SIG-M5 treated with dmso at 0.1 percent for 504 hours (cell line): ENCODE data around the gene VNN1.
"Not testable (repeated sequence)": the region's sequence is repeated elsewhere in the genome, so short reads cannot be mapped to it uniquely, and the experiment has no call there.

Experiments used
- DNase-seq: peaks from one replicate; lab custom pipeline; 2025; ENCODE audit not compliant: unreplicated experiment; lab: John Stamatoyannopoulos, UW

VNN1 gene

DNA sequence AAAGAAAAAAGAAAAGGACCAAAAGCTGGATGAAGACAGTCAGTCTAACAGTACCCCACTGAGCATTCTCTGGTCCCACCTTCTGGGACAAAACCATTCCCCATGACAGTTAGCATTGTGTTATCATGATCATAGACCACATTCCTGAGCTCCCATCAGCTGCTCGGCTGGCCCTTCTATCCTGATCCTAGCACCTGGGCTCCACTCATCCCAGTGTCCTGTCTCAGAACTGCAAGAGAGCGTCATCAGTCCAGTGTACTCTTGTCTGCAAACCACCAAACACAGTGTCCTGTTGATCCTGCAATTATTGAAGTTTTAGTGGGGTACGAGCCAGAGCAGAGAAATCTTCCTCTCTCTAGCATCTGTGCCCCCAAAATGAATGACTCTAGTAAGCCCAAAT is 38.9 kb downstream of the VNN1 start:
- DNase-seq: no peak

DNA sequence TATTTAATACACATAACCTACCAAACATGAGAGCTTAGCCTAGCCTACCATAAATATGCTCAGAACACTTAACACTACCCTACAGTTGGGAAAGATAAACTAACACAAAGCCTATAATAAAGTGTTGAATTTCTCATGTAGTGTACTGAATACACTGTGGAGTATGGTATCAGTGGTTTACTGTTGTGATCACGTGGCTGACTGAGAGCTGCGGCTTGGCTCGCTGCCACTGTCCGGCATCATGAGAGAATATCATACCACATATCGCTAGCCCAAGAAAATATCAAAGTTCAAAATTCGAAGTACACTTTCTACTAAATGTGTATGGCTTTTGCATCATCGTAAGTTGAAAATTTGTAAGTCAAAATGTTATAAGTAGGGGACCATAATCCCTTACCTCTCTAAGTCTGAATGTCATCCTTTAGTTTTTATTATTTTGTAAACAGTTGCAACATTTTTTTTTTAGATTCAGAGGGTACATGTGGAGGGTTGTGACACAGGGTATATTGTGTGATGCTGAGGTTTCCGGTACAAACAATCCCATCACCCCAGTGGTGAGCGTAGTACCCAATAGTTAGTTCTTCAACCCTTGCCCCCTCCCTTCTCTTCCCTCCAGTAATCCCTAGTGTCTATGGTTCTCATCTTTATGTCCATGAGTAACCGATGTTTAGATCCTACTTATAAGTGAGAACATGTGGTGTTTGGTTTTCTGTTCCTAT is 40.3 kb downstream of the VNN1 start:
- no peak for DNase-seq

DNA sequence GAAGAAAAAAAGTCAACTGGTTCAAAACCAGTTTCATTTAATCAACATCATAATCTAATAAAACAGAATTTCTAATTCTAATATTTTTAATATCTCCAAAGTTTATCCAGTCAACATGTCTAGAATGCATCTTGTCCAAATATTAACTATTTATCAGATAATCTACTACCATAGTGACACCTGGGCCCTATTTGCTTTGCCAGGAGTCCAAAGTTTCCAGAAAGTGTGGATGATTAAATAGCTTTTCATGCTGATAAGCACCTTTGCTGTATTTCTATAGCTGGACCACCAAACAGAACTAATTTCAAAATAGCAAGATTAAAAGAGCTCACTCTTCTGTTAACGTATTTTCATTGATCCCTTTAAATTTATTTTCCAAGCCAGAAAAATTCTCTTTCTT is 42.6 kb downstream of the VNN1 start:
- DNase-seq: no peak

DNA sequence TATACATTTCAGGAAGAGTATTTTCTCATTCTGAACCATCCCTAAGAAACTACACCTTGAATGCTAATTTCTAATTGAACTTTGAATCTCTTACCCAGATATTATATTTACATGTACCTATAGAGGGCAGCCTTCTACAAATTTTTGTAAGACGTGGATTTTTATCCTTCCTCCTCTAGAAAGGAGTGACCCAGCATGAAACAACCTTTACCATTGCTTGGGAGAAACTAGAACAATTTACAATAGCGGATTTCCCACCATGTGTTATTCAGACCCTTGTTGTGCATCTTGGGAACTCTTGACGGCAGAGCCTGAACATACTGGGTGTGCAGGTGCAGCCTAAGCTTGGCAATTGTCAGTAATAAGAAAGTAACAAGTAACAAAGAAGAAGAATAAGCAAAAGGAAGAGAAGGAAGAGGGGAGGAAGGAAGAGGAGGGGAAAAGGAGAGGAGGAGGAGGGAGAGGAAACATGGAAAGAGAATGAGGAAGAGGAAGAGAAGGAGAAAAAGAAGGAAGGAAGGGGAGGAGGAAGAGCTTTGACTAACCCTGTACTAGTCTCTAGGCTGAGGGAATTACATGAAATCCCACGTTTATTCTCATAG is 44.1 kb downstream of the VNN1 start:
- peak; percentile 50 for DNase-seq

DNA sequence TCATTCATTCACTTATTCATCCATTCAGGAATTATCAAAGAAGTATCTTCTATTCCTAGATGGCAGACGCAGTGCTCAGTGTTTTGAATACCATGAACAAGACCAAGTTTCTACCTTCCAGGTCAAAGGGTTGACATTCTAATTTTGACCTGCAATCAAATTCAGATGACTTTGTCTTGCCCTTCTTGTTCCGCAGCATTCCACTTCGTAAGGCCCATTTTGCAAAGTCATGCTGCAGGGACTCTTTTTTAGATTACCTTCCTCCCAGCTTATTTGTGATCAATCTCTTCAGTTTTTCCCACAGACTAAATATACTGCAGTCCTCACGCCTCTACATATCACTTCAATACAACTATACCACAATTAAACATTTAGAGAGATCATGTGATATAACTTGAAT is 47.7 kb downstream of the VNN1 start:
- no peak for DNase-seq

DNA sequence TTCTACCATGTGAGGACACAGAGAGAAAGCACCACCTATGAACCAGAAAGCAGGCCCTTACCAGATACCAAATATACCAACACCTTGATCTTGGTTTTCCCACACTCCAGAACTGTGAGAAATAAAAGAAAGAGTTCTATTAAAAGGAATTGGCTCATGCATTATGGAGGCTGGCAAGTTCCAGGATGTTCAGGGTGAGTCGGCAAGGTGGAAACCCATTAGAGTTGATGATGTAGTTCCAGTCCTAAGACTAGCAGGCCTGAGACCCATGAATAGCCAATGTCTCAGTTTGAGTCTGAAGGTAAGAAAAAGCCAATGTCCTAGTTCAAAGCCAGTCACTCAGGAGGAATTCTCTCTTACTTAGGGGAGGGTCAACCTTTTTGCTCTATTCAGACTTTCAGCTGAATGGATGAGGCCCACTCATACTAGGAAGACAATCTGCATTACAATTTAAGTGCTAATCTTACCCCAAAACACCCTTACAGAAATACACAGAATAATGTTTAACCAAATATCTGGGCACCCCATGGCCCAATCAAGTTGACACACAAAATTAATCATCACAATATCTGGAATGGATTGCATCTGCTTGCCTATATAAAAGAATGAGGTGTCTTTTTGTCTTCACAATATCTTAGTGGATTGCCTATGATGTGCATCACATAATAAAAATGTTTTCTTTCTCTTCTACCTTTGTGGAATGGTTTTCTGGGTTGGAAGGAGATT is 49.4 kb downstream of the VNN1 start:
- no peak for DNase-seq

DNA sequence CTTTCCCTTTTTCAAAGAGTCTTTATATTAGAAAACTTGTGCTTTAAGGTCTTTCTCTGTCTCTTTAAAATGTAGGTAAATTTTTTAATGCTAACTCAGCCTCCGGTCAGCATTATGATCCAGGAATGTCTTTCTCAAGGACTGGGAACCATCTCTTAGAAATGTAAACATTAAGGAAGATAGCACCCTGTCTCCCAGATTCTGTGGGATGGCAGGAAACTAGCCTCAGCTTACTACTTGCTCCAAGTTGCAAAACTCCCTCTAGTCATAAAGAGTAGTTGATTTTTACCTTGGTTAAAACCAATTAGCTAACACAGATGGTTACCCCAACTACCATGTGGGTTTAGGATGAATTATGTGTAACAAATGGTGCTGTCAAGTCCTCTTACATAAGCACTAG is 50.2 kb downstream of the VNN1 start:
- no peak for DNase-seq

DNA sequence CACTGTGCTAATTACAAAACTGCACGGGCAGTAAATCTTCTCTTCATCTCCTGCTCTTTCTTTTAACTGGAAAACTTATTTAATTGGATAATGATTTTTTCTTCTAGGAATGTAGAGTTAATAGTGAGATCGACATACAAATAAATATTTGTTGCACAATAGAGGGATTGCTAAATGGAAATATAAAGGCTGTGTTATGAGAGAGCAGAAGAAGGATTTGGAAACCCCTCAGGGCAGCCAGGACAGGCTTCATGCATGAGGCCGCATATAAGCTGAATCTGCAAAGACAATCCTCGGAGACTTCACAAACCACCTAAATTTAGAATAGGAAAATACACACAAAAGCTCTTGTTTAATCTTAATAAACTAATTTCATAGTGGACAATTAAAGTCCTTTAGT is 51.9 kb downstream of the VNN1 start:
- no peak for DNase-seq

DNA sequence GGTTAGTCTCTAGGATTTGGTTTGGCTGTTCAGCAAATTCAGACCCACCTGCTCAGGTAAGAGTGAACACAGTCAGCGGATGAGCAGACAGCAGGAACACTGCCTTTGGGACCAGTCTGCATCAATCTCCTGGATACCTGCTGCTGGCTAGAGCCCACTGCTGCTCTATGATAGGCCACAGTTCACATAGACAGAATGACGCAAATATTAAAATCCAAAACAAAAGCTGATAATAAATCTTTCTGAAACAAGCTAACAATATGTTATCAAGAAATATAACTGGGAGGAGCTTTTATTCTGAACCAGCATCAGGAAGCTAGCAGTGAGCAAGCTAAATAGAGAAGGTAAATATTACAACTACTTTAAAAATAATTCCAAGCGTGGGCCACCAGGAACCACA is 54.8 kb downstream of the VNN1 start, which contains the start of gene TAAR1:
TSS of gene TAAR1 (minus strand) at position 101 of the 400 bp plus-strand sequence. CDS start 13,179 bp downstream, outside the sequence.
- DNase-seq: no peak

DNA sequence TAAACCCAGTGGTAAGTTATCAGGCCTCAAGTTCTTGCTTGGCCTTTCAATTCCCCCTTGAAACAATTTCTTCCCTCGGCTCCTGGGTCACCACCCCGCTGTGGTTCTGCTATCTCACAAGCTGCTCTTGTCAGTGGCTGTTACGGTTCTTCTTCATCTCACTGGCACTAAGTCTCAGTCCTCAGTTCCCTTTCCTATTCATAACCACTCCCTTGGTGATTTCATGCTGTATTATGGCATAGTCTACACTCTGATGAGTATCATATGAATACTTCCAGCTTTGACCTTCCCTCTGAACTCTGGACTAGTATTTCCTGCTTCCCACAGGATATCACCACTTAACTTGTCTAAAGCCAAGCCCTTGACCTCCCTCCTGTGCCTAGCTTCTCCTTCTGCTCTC is 62.8 kb downstream of the VNN1 start:
- no peak for DNase-seq

DNA sequence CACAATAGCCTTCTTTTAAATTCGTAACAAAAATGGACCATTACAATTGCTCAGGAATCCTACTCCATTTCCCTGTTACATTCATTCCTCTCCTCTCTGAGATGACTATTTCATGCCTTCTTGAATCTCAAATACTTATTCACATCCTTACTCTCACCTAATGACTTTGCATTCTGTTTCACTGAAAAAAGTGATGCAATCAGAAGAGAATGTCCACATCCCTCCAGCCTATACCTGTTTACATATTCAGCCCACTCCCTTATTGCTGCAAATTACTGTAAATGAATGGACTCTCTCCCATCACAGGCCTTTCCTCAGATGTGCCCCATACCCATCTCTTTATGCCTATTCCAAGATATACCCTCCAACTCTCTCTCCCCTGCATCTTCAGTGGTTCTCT is 63.4 kb downstream of the VNN1 start:
- no peak for DNase-seq

DNA sequence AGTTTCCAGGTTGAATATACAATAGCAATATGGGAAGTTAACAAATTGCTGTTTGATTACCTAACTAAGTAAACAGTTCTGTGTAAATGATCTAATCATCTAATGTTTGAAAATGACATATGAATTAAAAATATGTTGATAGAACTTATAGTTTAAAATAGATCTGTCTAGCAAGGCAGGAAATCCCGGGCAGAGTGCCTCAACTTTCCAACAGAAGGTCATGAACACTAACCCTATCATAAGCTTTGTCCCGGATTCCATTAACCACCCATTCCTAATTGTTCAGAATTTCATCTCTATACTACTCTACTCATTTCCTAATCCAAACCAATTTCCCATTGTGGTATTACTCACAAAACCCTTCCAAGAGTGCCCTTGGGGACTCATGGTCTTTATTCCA is 65.0 kb downstream of the VNN1 start:
- no peak for DNase-seq

DNA sequence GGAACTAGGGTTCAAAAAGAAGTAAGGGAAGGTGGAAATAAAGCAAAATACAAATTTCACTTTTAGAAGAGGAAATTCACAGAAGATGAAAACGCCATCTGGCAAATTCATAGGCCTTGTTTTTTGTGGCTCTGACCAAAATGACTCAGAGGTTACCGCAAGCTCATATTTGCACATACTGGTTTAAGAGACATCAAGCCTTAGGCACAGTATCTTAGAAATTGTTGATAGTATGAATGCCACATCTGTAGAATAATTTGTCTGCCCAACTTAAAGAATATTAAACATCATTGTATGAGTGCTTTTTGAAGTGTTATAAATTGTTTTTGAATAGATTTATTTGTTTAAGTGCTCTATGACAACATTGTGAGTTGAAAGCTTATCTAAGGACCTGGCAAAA is 65.5 kb downstream of the VNN1 start:
- no peak for DNase-seq

DNA sequence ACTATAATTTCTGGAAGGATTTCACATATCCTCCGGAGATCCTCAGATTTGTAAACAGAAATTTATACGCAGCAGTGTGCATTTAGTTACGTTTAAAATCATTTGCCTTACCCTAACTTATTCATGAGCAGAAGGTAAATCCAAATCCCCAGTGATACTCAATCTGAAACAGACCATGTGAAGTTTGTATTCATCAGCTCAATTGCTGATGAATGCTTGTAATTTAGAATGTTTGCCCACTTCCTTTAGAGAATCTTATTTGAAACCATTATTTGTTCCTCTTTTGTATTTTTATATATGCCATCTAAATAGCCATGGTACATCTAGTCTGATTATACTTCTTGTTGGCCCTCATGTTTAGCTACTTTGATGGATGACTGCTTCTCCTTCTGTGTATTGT is 70.3 kb downstream of the VNN1 start:
- DNase-seq: no peak

DNA sequence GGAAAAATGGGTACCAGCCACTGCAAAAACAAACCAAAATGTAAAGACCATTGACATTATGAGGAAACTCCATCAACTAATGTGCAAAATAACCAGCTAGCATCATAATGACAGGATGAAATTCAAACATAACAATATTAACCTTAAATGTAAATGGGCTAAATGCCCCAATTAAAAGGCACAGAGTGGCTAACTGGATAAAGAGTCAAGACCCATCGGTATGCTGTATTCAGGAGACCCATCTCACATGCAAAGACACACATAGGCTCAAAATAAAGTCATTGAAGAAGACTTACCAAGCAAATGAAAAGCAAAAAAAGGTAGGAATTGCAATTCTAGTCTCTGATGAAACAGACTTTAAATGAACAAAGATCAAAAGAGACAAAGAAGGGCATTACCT is 76.7 kb downstream of the VNN1 start:
- not testable (repeated sequence) for DNase-seq

DNA sequence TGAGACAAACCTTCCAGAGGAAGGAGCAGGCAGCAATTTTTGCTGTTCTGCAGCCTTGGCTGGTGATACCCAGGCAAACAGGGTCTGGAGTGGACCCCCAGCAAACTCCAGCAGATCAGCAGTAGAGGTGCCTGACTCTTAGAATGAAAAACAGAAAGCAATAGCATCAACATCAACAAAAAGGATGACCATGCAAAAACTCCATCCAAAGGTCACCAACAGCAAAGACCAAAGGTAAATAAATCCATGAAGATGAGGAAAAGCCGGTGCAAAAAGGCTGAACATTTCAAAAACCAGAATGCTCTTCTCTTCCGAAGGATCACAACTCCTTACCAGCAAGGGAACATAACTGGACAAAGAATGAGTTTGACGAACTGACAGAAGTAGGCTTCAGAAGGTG is 77.9 kb downstream of the VNN1 start:
- DNase-seq: not testable (repeated sequence)

DNA sequence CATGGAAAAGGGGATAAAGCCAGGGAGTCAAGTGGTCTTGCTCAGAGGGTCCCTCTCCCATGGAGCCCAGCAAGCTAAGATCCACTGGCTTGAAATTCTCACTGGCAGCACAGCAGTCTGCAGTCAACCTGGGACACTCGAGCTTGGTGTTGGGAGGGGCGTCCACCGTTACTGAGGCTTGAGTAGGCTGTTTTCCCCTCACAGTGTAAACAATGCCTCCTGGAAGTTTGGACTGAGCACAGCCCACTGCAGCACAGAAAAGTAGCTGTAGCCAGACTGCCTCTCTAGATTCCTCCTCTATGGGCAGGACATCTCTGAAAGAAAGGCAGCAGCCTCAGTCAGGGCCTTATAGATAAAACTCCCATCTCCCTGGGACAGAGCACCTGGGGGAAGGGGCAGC is 78.6 kb downstream of the VNN1 start:
- DNase-seq: not testable (repeated sequence)

DNA sequence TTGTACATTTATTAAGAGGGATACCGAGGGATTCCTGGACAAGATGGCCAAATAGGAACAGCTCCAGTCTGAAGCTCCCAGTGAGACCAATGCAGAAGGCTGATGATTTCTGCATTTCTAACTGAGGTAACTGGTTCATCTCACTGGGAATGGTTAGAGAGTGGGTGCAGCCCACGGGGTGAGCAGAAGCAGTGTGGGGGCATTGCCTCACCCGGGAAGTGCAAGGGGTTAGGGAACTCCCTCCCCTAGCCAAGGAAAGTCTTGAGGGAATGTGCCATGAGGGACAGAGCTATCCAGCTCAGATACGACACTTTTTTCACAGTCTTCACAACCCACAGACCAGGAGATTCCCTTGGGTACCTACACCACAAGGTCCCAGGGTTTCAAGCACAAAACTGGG is 79.1 kb downstream of the VNN1 start:
- no peak for DNase-seq

DNA sequence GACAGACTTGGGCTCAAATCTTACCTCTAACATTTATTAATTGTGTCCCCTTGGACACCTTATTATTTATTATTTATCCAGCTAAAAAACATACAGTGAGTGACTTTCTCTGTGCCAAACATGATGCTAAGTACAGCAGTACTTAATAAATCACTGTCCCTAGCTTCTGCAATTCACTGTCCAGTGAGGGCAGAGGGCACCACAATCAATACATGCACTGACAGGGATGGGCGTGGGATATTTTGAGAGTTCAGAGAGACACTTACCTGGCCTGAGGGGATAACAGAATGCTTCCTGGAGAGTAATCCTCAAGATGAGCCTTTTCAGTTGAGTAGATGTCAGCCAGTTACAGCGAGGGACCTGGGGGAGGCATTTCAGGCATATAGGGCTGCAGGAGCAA is 80.5 kb downstream of the VNN1 start:
- no peak for DNase-seq
